GM10266 (cell line): ENCODE results near the gene EFCAB8.

ENCODE experiments used
- DNase-seq: peaks from one replicate; pipeline ENCODE4 v3.0.0; 2012; ENCODE audit errors: extremely low spot score
- CTCF ChIP-seq: IDR thresholded peaks from 2 replicates; pipeline ENCODE4 v1.5.1; 2012; ENCODE audit warnings: mild to moderate bottlenecking, low read depth; ENCODE audit not compliant: control insufficient read depth, insufficient read depth; ENCODE audit errors: missing control alignments

The EFCAB8 gene

GRCh38 chr20:32841632-32842031, 17.1 kb upstream of the EFCAB8 start:
- DNase-seq = no peak
- TF ChIP-seq CTCF = no peak

- DNase-seq = no peak
- no peak for TF ChIP-seq CTCF
These were observed 15.8 kb upstream of the EFCAB8 start for GRCh38 chr20:32842688-32843524.

- no peak for DNase-seq
- no peak for TF ChIP-seq CTCF
These were observed 12.9 kb upstream of the EFCAB8 start for GRCh38 chr20:32845786-32846185.

- TF ChIP-seq CTCF = no peak
- no peak for DNase-seq
These were observed 11.9 kb upstream of the EFCAB8 start for GRCh38 chr20:32846852-32847251.

GRCh38 chr20:32847964-32848363, 10.8 kb upstream of the EFCAB8 start:
- DNase-seq = no peak
- TF ChIP-seq CTCF = no peak

GRCh38 chr20:32848846-32849245, 9.9 kb upstream of the EFCAB8 start:
- no peak for DNase-seq
- no peak for TF ChIP-seq CTCF

- no peak for DNase-seq
- TF ChIP-seq CTCF = no peak
These were observed 9.1 kb upstream of the EFCAB8 start for GRCh38 chr20:32849577-32849976.
